Measurements from ENCODE around the gene KRT6B.

KRT6B gene

DNA sequence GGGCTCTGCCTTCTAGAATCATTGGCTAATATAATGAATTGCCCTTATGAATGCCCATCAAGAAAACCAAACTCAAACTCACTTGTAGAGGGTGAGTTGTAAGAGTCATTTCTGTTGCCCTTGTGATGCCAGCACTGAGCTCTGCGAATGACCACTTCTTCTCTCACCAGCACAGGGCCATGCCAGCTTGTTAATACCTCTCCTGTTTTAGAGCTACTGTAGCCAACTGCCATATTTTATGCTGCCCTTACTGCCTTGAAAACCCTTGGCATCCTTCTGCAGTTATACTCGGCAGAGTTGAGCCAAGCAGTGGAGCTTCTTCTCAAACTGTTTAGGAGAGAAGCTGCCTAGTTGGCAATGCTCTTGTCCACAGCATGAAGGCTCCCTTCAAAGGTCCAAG, 25.9 kb downstream of the KRT6B start:
- Histone ChIP-seq H3K4me1 (ENCODE audit: low read depth, poor library complexity, severe bottlenecking) (no peaks in the 10 kb centered on the region), H4K20me1 (ENCODE audit: insufficient read depth) (no peaks in the 10 kb centered on the region), H3K79me2 (ENCODE audit: insufficient read depth, low read depth) (no peaks in the 10 kb centered on the region), H3K27ac (no peak overlapping the region), H2AFZ (ENCODE audit: low read depth) (no peak overlapping the region), H3K9ac (no peak overlapping the region), H3K36me3 (ENCODE audit: insufficient read depth) (no peaks in the 10 kb centered on the region), H3K27me3 (ENCODE audit: insufficient read depth, low read depth) (peaks cover 34% of the 10 kb centered on the region; the same call in 1 of the 2 replicates), H3K4me3 (IDR thresholded peaks at IDR 0.05; ENCODE audit: insufficient read depth, low read depth, low read length) (no peak overlapping the region), H3K4me2 (no peak overlapping the region)
- TF ChIP-seq, protein P1, sequence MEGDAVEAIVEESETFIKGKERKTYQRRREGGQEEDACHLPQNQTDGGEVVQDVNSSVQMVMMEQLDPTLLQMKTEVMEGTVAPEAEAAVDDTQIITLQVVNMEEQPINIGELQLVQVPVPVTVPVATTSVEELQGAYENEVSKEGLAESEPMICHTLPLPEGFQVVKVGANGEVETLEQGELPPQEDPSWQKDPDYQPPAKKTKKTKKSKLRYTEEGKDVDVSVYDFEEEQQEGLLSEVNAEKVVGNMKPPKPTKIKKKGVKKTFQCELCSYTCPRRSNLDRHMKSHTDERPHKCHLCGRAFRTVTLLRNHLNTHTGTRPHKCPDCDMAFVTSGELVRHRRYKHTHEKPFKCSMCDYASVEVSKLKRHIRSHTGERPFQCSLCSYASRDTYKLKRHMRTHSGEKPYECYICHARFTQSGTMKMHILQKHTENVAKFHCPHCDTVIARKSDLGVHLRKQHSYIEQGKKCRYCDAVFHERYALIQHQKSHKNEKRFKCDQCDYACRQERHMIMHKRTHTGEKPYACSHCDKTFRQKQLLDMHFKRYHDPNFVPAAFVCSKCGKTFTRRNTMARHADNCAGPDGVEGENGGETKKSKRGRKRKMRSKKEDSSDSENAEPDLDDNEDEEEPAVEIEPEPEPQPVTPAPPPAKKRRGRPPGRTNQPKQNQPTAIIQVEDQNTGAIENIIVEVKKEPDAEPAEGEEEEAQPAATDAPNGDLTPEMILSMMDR (conservative IDR thresholded peaks at IDR 0.05; ENCODE audit: low read depth, low read length), result no peak

DNA sequence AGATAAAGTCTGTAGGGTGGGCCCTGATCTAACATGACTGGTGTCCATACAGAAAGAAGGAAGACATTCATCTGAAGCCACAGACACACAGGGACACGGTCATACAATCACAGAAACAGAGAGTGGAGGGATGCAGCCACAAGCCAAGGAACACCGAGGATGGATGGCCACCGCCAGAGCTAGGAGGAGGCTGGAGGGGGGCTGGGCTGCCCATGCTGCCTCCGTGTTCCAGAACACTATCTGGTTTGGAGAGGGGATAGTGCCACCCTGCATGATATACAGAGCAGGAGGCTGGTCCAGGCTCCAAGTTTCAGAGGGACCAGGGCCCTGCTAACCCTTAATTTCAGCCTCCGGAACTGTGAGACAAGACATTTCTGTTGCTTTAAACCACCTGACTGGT, 26.5 kb downstream of the KRT6B start:
- H3K9ac ChIP-seq, result no peak overlapping the region
- no peaks in the 10 kb centered on the region for H3K4me1 ChIP-seq (ENCODE audit: low read depth, poor library complexity, severe bottlenecking)
- H4K20me1 ChIP-seq (ENCODE audit: insufficient read depth), result no peaks in the 10 kb centered on the region
- no peak overlapping the region for H3K4me2 ChIP-seq
- TF ChIP-seq, protein P1 (conservative IDR thresholded peaks at IDR 0.05; ENCODE audit: low read depth, low read length), result no peak
- H3K27me3 ChIP-seq (ENCODE audit: insufficient read depth, low read depth), result peaks cover 28% of the 10 kb centered on the region; the same call in 1 of the 2 replicates
- no peaks in the 10 kb centered on the region for H3K79me2 ChIP-seq (ENCODE audit: insufficient read depth, low read depth)
- no peak overlapping the region for H2AFZ ChIP-seq (ENCODE audit: low read depth)
- no peak overlapping the region for H3K4me3 ChIP-seq (IDR thresholded peaks at IDR 0.05; ENCODE audit: insufficient read depth, low read depth, low read length)
- no peak overlapping the region for H3K27ac ChIP-seq
- H3K36me3 ChIP-seq (ENCODE audit: insufficient read depth), result no peaks in the 10 kb centered on the region

DNA sequence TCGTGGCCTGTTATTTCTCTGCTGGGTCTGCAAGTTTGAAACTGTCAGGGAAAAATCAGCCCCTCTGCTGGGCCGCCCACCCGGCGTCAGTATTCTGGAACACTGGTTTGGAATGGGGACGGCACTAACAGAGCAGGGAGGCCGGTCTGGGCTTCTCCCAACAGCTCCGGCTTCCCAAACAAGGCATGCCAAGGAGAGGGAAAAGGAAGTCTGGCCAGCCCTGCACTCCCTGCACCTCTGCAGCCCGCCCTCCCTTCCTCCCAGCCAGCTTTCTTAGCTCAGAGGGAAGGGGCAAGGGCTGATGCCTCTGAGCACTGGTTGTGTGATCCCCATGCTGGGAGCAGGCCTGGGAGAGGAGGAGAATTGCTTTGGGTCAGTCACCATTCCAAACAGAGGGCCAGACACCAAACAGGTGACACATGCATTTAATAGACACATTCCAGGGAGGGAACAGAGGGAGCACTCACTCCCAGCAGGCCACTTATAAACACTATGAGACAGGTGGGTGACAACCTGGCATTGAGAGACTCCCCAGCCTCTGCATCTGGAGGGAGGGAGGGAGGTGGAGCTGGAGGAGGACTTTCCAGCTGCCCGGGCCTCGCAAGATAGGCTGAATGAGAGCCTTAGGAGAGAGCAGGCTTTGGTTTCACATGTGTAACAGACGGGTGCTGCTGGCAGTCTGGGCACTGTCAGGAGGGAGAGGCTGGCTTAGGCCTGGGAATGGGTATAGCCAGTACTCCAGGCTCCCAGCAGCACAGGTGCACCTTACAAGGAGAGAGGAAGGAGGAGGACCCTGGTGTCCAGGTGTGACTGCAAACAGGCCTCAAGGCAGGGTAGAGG, 28.1 kb downstream of the KRT6B start:
- H3K4me1 ChIP-seq (ENCODE audit: low read depth, poor library complexity, severe bottlenecking), result no peaks in the 10 kb centered on the region
- H3K4me3 ChIP-seq (IDR thresholded peaks at IDR 0.05; ENCODE audit: insufficient read depth, low read depth, low read length), result no peak overlapping the region
- H4K20me1 ChIP-seq (ENCODE audit: insufficient read depth), result no peaks in the 10 kb centered on the region
- no peak overlapping the region for H2AFZ ChIP-seq (ENCODE audit: low read depth)
- no peak overlapping the region for H3K27ac ChIP-seq
- H3K27me3 ChIP-seq (ENCODE audit: insufficient read depth, low read depth), result peaks cover 18% of the 10 kb centered on the region; the same call in 1 of the 2 replicates
- no peaks in the 10 kb centered on the region for H3K36me3 ChIP-seq (ENCODE audit: insufficient read depth)
- TF ChIP-seq, protein P1 (conservative IDR thresholded peaks at IDR 0.05; ENCODE audit: low read depth, low read length), result no peak
- no peak overlapping the region for H3K9ac ChIP-seq
- no peak overlapping the region for H3K4me2 ChIP-seq
- no peaks in the 10 kb centered on the region for H3K79me2 ChIP-seq (ENCODE audit: insufficient read depth, low read depth)

DNA sequence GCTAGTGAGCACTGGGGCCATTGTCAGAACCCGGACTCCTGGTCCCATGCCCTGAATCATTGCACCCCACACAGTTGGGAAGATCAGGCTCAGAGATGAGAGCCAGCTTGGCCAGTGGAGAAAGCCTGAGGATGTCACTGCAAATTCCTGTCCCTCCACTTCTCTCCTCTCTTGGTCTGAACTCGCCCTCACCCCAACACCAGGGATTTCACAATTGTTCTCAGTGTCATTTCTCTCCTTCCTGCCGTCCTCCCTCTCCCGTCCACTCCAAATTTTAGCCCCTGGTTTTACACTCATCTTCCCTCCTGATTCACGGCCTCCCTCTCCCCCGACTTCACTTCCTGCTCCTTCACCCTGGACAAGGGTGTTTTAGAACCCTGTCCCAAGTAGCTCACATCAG, 28.9 kb downstream of the KRT6B start:
- no peak overlapping the region for H3K27ac ChIP-seq
- no peaks in the 10 kb centered on the region for H3K36me3 ChIP-seq (ENCODE audit: insufficient read depth)
- no peaks in the 10 kb centered on the region for H3K79me2 ChIP-seq (ENCODE audit: insufficient read depth, low read depth)
- no peak overlapping the region for H3K4me3 ChIP-seq (IDR thresholded peaks at IDR 0.05; ENCODE audit: insufficient read depth, low read depth, low read length)
- no peaks in the 10 kb centered on the region for H3K4me1 ChIP-seq (ENCODE audit: low read depth, poor library complexity, severe bottlenecking)
- TF ChIP-seq, protein P1 (conservative IDR thresholded peaks at IDR 0.05; ENCODE audit: low read depth, low read length), result no peak
- H3K27me3 ChIP-seq (ENCODE audit: insufficient read depth, low read depth), result peaks cover 18% of the 10 kb centered on the region; the same call in 1 of the 2 replicates
- H4K20me1 ChIP-seq (ENCODE audit: insufficient read depth), result no peaks in the 10 kb centered on the region
- no peak overlapping the region for H2AFZ ChIP-seq (ENCODE audit: low read depth)
- H3K4me2 ChIP-seq, result no peak overlapping the region
- no peak overlapping the region for H3K9ac ChIP-seq
